ENCODE data around the gene IL1RAP.
A peak's percentile ranks its signal among the peaks of the same experiment; 100 is the strongest.
"Not testable (repeated sequence)": the region's sequence is repeated elsewhere in the genome, so short reads cannot be mapped to it uniquely, and the experiment has no call there.

Gene IL1RAP

GRCh38 chr3:190513409-190514370 lies at the start of gene IL1RAP:
Gene IL1RAP (plus strand): TSS chr3:190514085. CDS start chr3:190564290, 50,205 bp downstream.
- peak; percentile 75 to 85 for DNase-seq (ENCODE audit: low read depth in 2 of 2)

- no peak for DNase-seq (ENCODE audit: low read depth in 2 of 2)
Observed at GRCh38 chr3:190467922-190468321, 46.0 kb upstream of the IL1RAP start.

GRCh38 chr3:190473261-190473660 lies 40.6 kb upstream of the IL1RAP start:
- not testable (repeated sequence) for DNase-seq (ENCODE audit: low read depth in 2 of 2)

- no peak for DNase-seq (ENCODE audit: low read depth in 2 of 2)
Observed at GRCh38 chr3:190481779-190482178, 32.1 kb upstream of the IL1RAP start.

- DNase-seq (ENCODE audit: low read depth in 2 of 2) = no peak
Observed at GRCh38 chr3:190485830-190486532, 27.9 kb upstream of the IL1RAP start.

GRCh38 chr3:190486533-190486864 lies 27.4 kb upstream of the IL1RAP start:
- DNase-seq (ENCODE audit: low read depth in 2 of 2) = no peak

- DNase-seq (ENCODE audit: low read depth in 2 of 2) = no peak
Observed at GRCh38 chr3:190486908-190487607, 26.8 kb upstream of the IL1RAP start.

GRCh38 chr3:190491533-190492054 lies 22.3 kb upstream of the IL1RAP start:
- peak in 1 of 2 donors; percentile 5 for DNase-seq (ENCODE audit: low read depth in 2 of 2)

- DNase-seq (ENCODE audit: low read depth in 2 of 2) = no peak
Observed at GRCh38 chr3:190492129-190492528, 21.8 kb upstream of the IL1RAP start.

- DNase-seq (ENCODE audit: low read depth in 2 of 2) = no peak
Observed at GRCh38 chr3:190492966-190493365, 20.9 kb upstream of the IL1RAP start.

- DNase-seq (ENCODE audit: low read depth in 2 of 2) = no peak
Observed at GRCh38 chr3:190494907-190495306, 19.0 kb upstream of the IL1RAP start.

- no peak for DNase-seq (ENCODE audit: low read depth in 2 of 2)
Observed at GRCh38 chr3:190495354-190495753, 18.5 kb upstream of the IL1RAP start.

- DNase-seq (ENCODE audit: low read depth in 2 of 2) = no peak
Observed at GRCh38 chr3:190495796-190496195, 18.1 kb upstream of the IL1RAP start.

GRCh38 chr3:190496859-190497258 lies 17.0 kb upstream of the IL1RAP start:
- DNase-seq (ENCODE audit: low read depth in 2 of 2) = no peak

GRCh38 chr3:190497811-190498210 lies 16.1 kb upstream of the IL1RAP start:
- DNase-seq (ENCODE audit: low read depth in 2 of 2) = no peak

- DNase-seq (ENCODE audit: low read depth in 2 of 2) = no peak
Observed at GRCh38 chr3:190498293-190498692, 15.6 kb upstream of the IL1RAP start.

- DNase-seq (ENCODE audit: low read depth in 2 of 2) = no peak
Observed at GRCh38 chr3:190499122-190499521, 14.8 kb upstream of the IL1RAP start.

- no peak for DNase-seq (ENCODE audit: low read depth in 2 of 2)
Observed at GRCh38 chr3:190502946-190503345, 10.9 kb upstream of the IL1RAP start.

GRCh38 chr3:190504354-190505125 lies 9.3 kb upstream of the IL1RAP start:
- no peak for DNase-seq (ENCODE audit: low read depth in 2 of 2)

GRCh38 chr3:190505381-190506003 lies 8.4 kb upstream of the IL1RAP start:
- no peak for DNase-seq (ENCODE audit: low read depth in 2 of 2)

- DNase-seq (ENCODE audit: low read depth in 2 of 2) = no peak
Observed at GRCh38 chr3:190506271-190506670, 7.6 kb upstream of the IL1RAP start.

Measured in stimulated activated CD4-positive, alpha-beta T cell treated with anti-CD3 and anti-CD28 coated beads, Interleukin-4, amount 100 ng/mL, for 48 hours (primary cell).